H1 (cell line): ENCODE data around the gene DPH5. TPM values are rescaled to one million over a fixed set of nuclear protein-coding genes. Genes with fewer than 3 reads are reported as not detected.

ENCODE experiments used
- CTCF ChIA-PET: fragments of 300-600 bp; sonication (Branson Sonifier 250); formaldehyde crosslinking; loops from one replicate; lab custom pipeline; 2021; ENCODE audit not compliant: partially characterized antibody; lab: Charles Lee
- POLR2A ChIA-PET: fragments of 300-600 bp; sonication (Branson Sonifier 250); formaldehyde crosslinking; loops from one replicate; lab custom pipeline; 2021; ENCODE audit warnings: inconsistent platforms; ENCODE audit not compliant: partially characterized antibody; lab: Charles Lee
- DNase-seq, 2 experiments: peaks; one replicate each; pipeline versions ENCODE4 v3.0.0 to v3.0.0-alpha.2; 2010 to 2022; ENCODE audit warnings: low spot score in 2 of 2, low read depth in 1 of 2, mixed read lengths in 1 of 2
- FAIRE-seq: peaks from 2 replicates; lab custom pipeline; 2011; peaks lifted over from hg19 to GRCh38; lab: Jason Lieb, UNC
- H2AFZ ChIP-seq: 2 replicates; pipeline ENCODE4 v1.8.1; 2012; ENCODE audit warnings: low read length, inconsistent platforms
- H2AK5ac ChIP-seq: 2 replicates; pipeline ENCODE4 v1.6.1; 2013; ENCODE audit warnings: low read depth, low read length
- H2BK120ac ChIP-seq: replicated peaks from 2 replicates; pipeline ENCODE3; 2013; ENCODE audit warnings: low read depth, low read length, inconsistent platforms
- H2BK12ac ChIP-seq: 2 replicates; pipeline ENCODE4 v1.6.1; 2013; ENCODE audit warnings: low read depth, low read length
- H2BK15ac ChIP-seq: 2 replicates; pipeline ENCODE4 v1.6.1; 2013; ENCODE audit warnings: low read length
- H2BK20ac ChIP-seq: 2 replicates; pipeline ENCODE4 v1.6.1; 2013; ENCODE audit warnings: low read length
- H2BK5ac ChIP-seq: 2 replicates; pipeline ENCODE4 v1.6.1; 2013; ENCODE audit warnings: low read depth, low read length
- H3K14ac ChIP-seq: 2 replicates; pipeline ENCODE4 v1.6.1; 2013; ENCODE audit warnings: inconsistent platforms; ENCODE audit not compliant: insufficient read length
- H3K18ac ChIP-seq: 2 replicates; pipeline ENCODE4 v1.6.1; 2013; ENCODE audit warnings: low read length; ENCODE audit errors: extremely low read depth
- H3K23ac ChIP-seq: 2 replicates; pipeline ENCODE4 v1.6.1; 2013; ENCODE audit warnings: inconsistent platforms; ENCODE audit not compliant: insufficient read length
- H3K23me2 ChIP-seq: 2 replicates; pipeline ENCODE4 v1.6.1; 2013; ENCODE audit warnings: low read depth, low read length
- H3K27ac ChIP-seq: 2 replicates; pipeline ENCODE4 v1.6.1; 2011; ENCODE audit warnings: low read depth, low read length, inconsistent platforms
- H3K27me3 ChIP-seq, 4 experiments: replicated peaks in 1 of 4; 1 replicate in 1 of 4; 2 replicates in 3 of 4; pipeline versions ENCODE4 v1.6.1 to v1.8.1; 2011 to 2013; ENCODE audit warnings: low read length in 3 of 4, mild to moderate bottlenecking in 3 of 4, inconsistent platforms in 2 of 4, mixed read lengths in 2 of 4, moderate library complexity in 1 of 4; ENCODE audit not compliant: control insufficient read depth in 3 of 4, insufficient read depth in 3 of 4; ENCODE audit errors: extremely low read depth in 1 of 4
- H3K36me3 ChIP-seq, 4 experiments: 2 replicates each; pipeline versions ENCODE4 v1.6.1 to v1.8.1; 2011 to 2013; ENCODE audit warnings: mild to moderate bottlenecking in 4 of 4, low read length in 3 of 4, moderate library complexity in 2 of 4, control low read depth in 1 of 4, inconsistent platforms in 1 of 4; ENCODE audit not compliant: insufficient read depth in 4 of 4, control insufficient read depth in 2 of 4
- H3K4ac ChIP-seq: replicated peaks from 2 replicates; pipeline ENCODE3; 2013; ENCODE audit warnings: low read length, low read depth, mixed read lengths, inconsistent platforms; ENCODE audit not compliant: insufficient read length
- H3K4me1 ChIP-seq, 4 experiments: replicated peaks in 1 of 4; 1 replicate in 1 of 4; 2 replicates in 3 of 4; pipeline versions ENCODE4 v1.6.1 to v1.8.1; 2011 to 2013; ENCODE audit warnings: low read length in 3 of 4, inconsistent platforms in 2 of 4, mixed read lengths in 1 of 4; ENCODE audit not compliant: insufficient read depth in 4 of 4, control insufficient read depth in 3 of 4
- H3K4me2 ChIP-seq, 2 experiments: 2 replicates each; pipeline versions ENCODE4 v1.6.1 to v1.8.1; 2011 to 2013; ENCODE audit warnings: low read depth in 2 of 2, low read length in 2 of 2, control low read depth in 1 of 2, inconsistent platforms in 1 of 2, mild to moderate bottlenecking in 1 of 2; ENCODE audit not compliant: insufficient read depth in 1 of 2
- H3K4me3 ChIP-seq, 4 experiments: fragments of 200-600, 300-600 bp in 1 of 4; sonication (generic), shearing (Covaris generic), sonication (Bioruptor Twin) in 1 of 4; 2 replicates each; pipeline versions ENCODE4 v1.5.1 to v1.8.1; 2011 to 2016; ENCODE audit warnings: low read length in 4 of 4, low read depth in 3 of 4, control low read depth in 2 of 4, inconsistent platforms in 2 of 4, mild to moderate bottlenecking in 2 of 4, mixed read lengths in 1 of 4, moderate library complexity in 1 of 4; ENCODE audit not compliant: insufficient read depth in 2 of 4; ENCODE audit errors: extremely low read depth in 1 of 4
- H3K56ac ChIP-seq: replicated peaks from 2 replicates; pipeline ENCODE3; 2013; ENCODE audit warnings: low read depth, mild to moderate bottlenecking, mixed read lengths, low read length, inconsistent platforms; ENCODE audit not compliant: insufficient read length
- H3K79me1 ChIP-seq: 2 replicates; pipeline ENCODE4 v1.6.1; 2013; ENCODE audit warnings: low read depth, low read length, control low read depth
- H3K79me2 ChIP-seq, 2 experiments: 2 replicates each; pipeline versions ENCODE4 v1.6.1 to v1.8.1; 2012 to 2013; ENCODE audit warnings: low read length in 2 of 2, mild to moderate bottlenecking in 2 of 2, inconsistent platforms in 1 of 2; ENCODE audit not compliant: insufficient read depth in 2 of 2, control insufficient read depth in 1 of 2
- H3K9ac ChIP-seq, 4 experiments: replicated peaks in 1 of 4; 1 replicate in 1 of 4; 2 replicates in 3 of 4; pipeline versions ENCODE4 v1.6.1 to v1.8.1; 2011 to 2013; ENCODE audit warnings: low read depth in 3 of 4, low read length in 3 of 4, control low read depth in 2 of 4, mild to moderate bottlenecking in 2 of 4, moderate library complexity in 2 of 4, inconsistent platforms in 1 of 4; ENCODE audit errors: extremely low read depth in 1 of 4
- H3K9me3 ChIP-seq, 2 experiments: 2 replicates each; pipeline versions ENCODE4 v1.6.1 to v1.8.1; 2012 to 2013; ENCODE audit warnings: mild to moderate bottlenecking in 2 of 2, moderate library complexity in 2 of 2, control low read depth in 1 of 2, inconsistent platforms in 1 of 2, low read depth in 1 of 2, low read length in 1 of 2, mixed read lengths in 1 of 2; ENCODE audit not compliant: insufficient read depth in 2 of 2
- H4K20me1 ChIP-seq, 2 experiments: replicated peaks in 1 of 2; 2 replicates each; pipeline versions ENCODE3 to v1.8.1; 2011 to 2013; ENCODE audit warnings: inconsistent platforms in 2 of 2, low read length in 2 of 2, mild to moderate bottlenecking in 1 of 2; ENCODE audit not compliant: insufficient read depth in 2 of 2, control insufficient read depth in 1 of 2
- H4K5ac ChIP-seq: 2 replicates; pipeline ENCODE4 v1.6.1; 2013; ENCODE audit warnings: low read length, low read depth, mixed read lengths, inconsistent platforms; ENCODE audit not compliant: insufficient read length
- H4K8ac ChIP-seq: 2 replicates; pipeline ENCODE4 v1.8.0; 2013; ENCODE audit warnings: mild to moderate bottlenecking, moderate library complexity, low read length, inconsistent platforms; ENCODE audit not compliant: insufficient read depth; ENCODE audit errors: extremely low read depth
- H4K91ac ChIP-seq: replicated peaks from 2 replicates; pipeline ENCODE3; 2013; ENCODE audit warnings: low read length, mixed read lengths, inconsistent platforms; ENCODE audit not compliant: insufficient read length
- ASH2L ChIP-seq: fragments of 200-600, 300-600 bp; sonication (generic); IDR thresholded peaks from one replicate; pipeline ENCODE4 v1.7.1; 2017; ENCODE audit warnings: low read length
- BCL11A ChIP-seq, 2 experiments: IDR thresholded peaks; one replicate each; pipeline ENCODE4 v1.6.1; 2011; ENCODE audit warnings: low read depth in 2 of 2, low read length in 2 of 2, mild to moderate bottlenecking in 2 of 2
- CEBPB ChIP-seq: IDR thresholded peaks from 2 replicates; pipeline ENCODE4 v1.6.1; 2012; ENCODE audit warnings: low read depth, low read length
- EGR1 ChIP-seq: IDR thresholded peaks from 2 replicates; pipeline ENCODE4 v1.6.1; 2011; ENCODE audit warnings: low read depth, low read length, borderline replicate concordance
- FOSL1 ChIP-seq: IDR thresholded peaks from 2 replicates; pipeline ENCODE4 v1.6.1; 2011; ENCODE audit warnings: mild to moderate bottlenecking, low read depth, low read length, moderate library complexity; ENCODE audit not compliant: insufficient read depth
- RAD21 ChIP-seq, 2 experiments: IDR thresholded peaks in 1 of 2; conservative IDR thresholded peaks in 1 of 2; 2 replicates each; pipeline ENCODE4 v1.6.1; 2011; ENCODE audit warnings: low read depth in 2 of 2, low read length in 2 of 2, improper control_type of control experiment in 1 of 2, inconsistent platforms in 1 of 2, mild to moderate bottlenecking in 1 of 2, moderate library complexity in 1 of 2
- RXRA ChIP-seq: IDR thresholded peaks from 2 replicates; pipeline ENCODE4 v1.6.1; 2011; ENCODE audit warnings: low read depth, mild to moderate bottlenecking, low read length, moderate library complexity; ENCODE audit not compliant: insufficient read depth
- SIRT6 ChIP-seq: IDR thresholded peaks from one replicate; pipeline ENCODE4 v1.7.1; 2012; ENCODE audit warnings: low read length, inconsistent platforms
- SUZ12 ChIP-seq: fragments of 200-600 bp; sonication (generic); IDR thresholded peaks from 2 replicates; pipeline ENCODE4 v1.6.1; 2012; ENCODE audit warnings: mild to moderate bottlenecking, inconsistent platforms, low read length, moderate library complexity, mixed read lengths
- TAF7 ChIP-seq: optimal IDR thresholded peaks from 2 replicates; pipeline ENCODE3; 2011; ENCODE audit warnings: low read depth, mild to moderate bottlenecking, inconsistent platforms, low read length, moderate library complexity, borderline replicate concordance
- TBP ChIP-seq: IDR thresholded peaks from 2 replicates; pipeline ENCODE4 v1.6.1; 2011; ENCODE audit warnings: low read depth, low read length, improper control_type of control experiment
- YY1 ChIP-seq: IDR thresholded peaks from 2 replicates; pipeline ENCODE4 v1.6.1; 2011; ENCODE audit warnings: low read depth, mild to moderate bottlenecking, low read length
- WGBS, 2 experiments: shearing (Covaris generic) in 1 of 2; methylation state at CpG; one replicate each; pipeline versions ENCODE4 v1.1.6 to v1.1.7; 2013 to 2015; ENCODE audit warnings: low lambda C conversion rate in 2 of 2, mixed read lengths in 2 of 2, inconsistent platforms in 1 of 2, low coverage in 1 of 2, missing lambda C conversion rate in 1 of 2; ENCODE audit not compliant: insufficient replicate concordance in 2 of 2, insufficient coverage in 1 of 2, insufficient read length in 1 of 2; ENCODE audit errors: extremely low coverage in 1 of 2, missing lambda C conversion rate in 1 of 2; 5-methylcytosine and 5-hydroxymethylcytosine counted together
- polyA plus RNA-seq, 7 experiments: library from polyadenylated mRNA; depleted of rRNA in 3 of 7; stranded (reverse) in 5 of 7; unstranded in 2 of 7; fragments of >200 nt in 5 of 7; fragments of 200-250 nt in 2 of 7; gene quantifications; 1 replicate in 5 of 7; 2 replicates in 1 of 7; 4 replicates in 1 of 7; pipeline versions ENCODE4 v1.2.1 to v1.2.3, GENCODE V29; 2011 to 2013; ENCODE audit warnings: missing spikeins in 2 of 7, mixed read lengths in 2 of 7
- total RNA-seq: library from RNA; stranded (reverse); fragmentation: NEBNext Ultra II Directional; extraction: Animal tissue kit (Norgen Biotek cat#: 25700); gene quantifications from 2 replicates; pipeline ENCODE4 v1.2.1, GENCODE V29; 2021
- TF ChIP-seq, protein P1 (sequence below): IDR thresholded peaks from 2 replicates; pipeline ENCODE4 v1.6.1; 2012; ENCODE audit warnings: low read length, inconsistent platforms

The DPH5 gene
- total and polyA plus RNA-seq, 2 of the 8 experiments (the other 6 are each of a cell fraction or from before 2014, with no cell fraction given) = 67.7 to 106 TPM

DNA sequence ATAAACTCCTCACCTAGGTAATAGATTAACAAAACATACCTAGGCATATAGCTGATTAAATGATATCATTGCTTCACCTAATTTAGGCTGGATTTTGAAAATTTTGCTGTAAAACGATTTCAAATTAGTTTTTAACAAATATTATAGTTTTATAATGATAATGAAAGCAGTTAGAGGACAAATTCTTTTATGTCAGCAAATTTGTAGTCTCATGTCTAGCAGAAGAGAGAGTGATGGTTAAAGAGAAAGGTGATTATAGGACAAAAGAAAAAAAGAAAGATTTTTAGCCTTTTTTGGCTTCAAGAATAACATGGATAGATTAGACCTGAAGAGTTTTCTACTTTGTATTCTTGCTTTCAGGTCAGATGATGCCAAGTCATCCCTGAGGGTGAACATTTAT lies 3.6 kb upstream of the DPH5 start:
- H3K4ac ChIP-seq = no peak overlapping the region
- H2BK20ac ChIP-seq = no peak overlapping the region
- H3K9me3 ChIP-seq = no peaks in the 10 kb centered on the region
- no peak overlapping the region for H3K14ac ChIP-seq
- FAIRE-seq = no peak
- H3K4me3 ChIP-seq = no peak overlapping the region
- H2BK120ac ChIP-seq = no peak overlapping the region
- TF ChIP-seq FOSL1 = no peak
- no peak for TF ChIP-seq ASH2L
- TF ChIP-seq BCL11A (IDR thresholded peaks at IDR 0.05; ENCODE audit: low read depth in 2 of 2, low read length in 2 of 2) = no peak
- no peak for TF ChIP-seq TAF7
- no peak for TF ChIP-seq RAD21 (IDR thresholded peaks at IDR 0.05 in 1 of 2, conservative IDR thresholded peaks at IDR 0.05 in 1 of 2; ENCODE audit: low read depth in 2 of 2, low read length in 2 of 2)
- no peak for TF ChIP-seq TBP
- TF ChIP-seq CEBPB = no peak
- no peak for TF ChIP-seq SUZ12
- TF ChIP-seq, protein P1, sequence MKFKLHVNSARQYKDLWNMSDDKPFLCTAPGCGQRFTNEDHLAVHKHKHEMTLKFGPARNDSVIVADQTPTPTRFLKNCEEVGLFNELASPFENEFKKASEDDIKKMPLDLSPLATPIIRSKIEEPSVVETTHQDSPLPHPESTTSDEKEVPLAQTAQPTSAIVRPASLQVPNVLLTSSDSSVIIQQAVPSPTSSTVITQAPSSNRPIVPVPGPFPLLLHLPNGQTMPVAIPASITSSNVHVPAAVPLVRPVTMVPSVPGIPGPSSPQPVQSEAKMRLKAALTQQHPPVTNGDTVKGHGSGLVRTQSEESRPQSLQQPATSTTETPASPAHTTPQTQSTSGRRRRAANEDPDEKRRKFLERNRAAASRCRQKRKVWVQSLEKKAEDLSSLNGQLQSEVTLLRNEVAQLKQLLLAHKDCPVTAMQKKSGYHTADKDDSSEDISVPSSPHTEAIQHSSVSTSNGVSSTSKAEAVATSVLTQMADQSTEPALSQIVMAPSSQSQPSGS = no peak
- TF ChIP-seq SIRT6 = no peak
- TF ChIP-seq EGR1 = no peak
- TF ChIP-seq RXRA = no peak
- no peak for TF ChIP-seq YY1
- H3K23ac ChIP-seq = no peak overlapping the region
- no peak overlapping the region for H3K18ac ChIP-seq
- H3K4me1 ChIP-seq = no peaks in the 10 kb centered on the region
- H3K4me2 ChIP-seq = no peak overlapping the region
- peaks cover 3 to 37% of the 10 kb centered on the region in 2 experiments; a peak in 2 of 4 replicates for H3K79me2 ChIP-seq
- no peaks in the 10 kb centered on the region; a peak in 1 of 8 replicates for H3K36me3 ChIP-seq
- H4K91ac ChIP-seq = no peak overlapping the region
- H3K27ac ChIP-seq = no peak overlapping the region
- no peaks in the 10 kb centered on the region for H4K20me1 ChIP-seq
- H3K23me2 ChIP-seq = peaks cover 3% of the 10 kb centered on the region
- no peak for DNase-seq
- H2AFZ ChIP-seq = no peak overlapping the region
- no peak overlapping the region for H2AK5ac ChIP-seq
- no peaks in the 10 kb centered on the region for H3K27me3 ChIP-seq
- H3K9ac ChIP-seq = no peak overlapping the region
- H3K56ac ChIP-seq = no peak overlapping the region
- ChIA-PET CTCF (no interaction called here), POLR2A (no interaction called here)
- no peak overlapping the region for H2BK5ac ChIP-seq
- H2BK12ac ChIP-seq = no peak overlapping the region
- no peak overlapping the region for H4K5ac ChIP-seq
- no peak overlapping the region for H4K8ac ChIP-seq
- 89% methylated on average over 1 of the region's 1 CpG; no CpG with 5 or more reads in 1 of the 2 experiments for WGBS, 2 experiments
- no peak overlapping the region for H2BK15ac ChIP-seq
- peaks cover 2% of the 10 kb centered on the region for H3K79me1 ChIP-seq
